HEK293 (cell line): Measurements from ENCODE around the gene KCNK1.

ENCODE experiments used
- CTCF ChIA-PET: fragments of 350-600 bp; formaldehyde crosslinking; extraction: SDS; loops from one replicate; lab custom pipeline; 2021; ENCODE audit warnings: antibody characterized with exemption; lab: Yijun Ruan, JAX
- POLR2A ChIA-PET: fragments of 300-600 bp; formaldehyde crosslinking; extraction: SDS; loops from one replicate; lab custom pipeline; 2020; ENCODE audit warnings: antibody characterized with exemption, inconsistent platforms; lab: Yijun Ruan, JAX
- H3K27ac ChIP-seq: fragments of 200-500 bp; sonication (Bioruptor generic); 2 replicates; pipeline ENCODE4 v1.5.1; 2014; ENCODE audit warnings: low read depth, low read length, control low read depth, inconsistent platforms; ENCODE audit errors: extremely low read depth
- H3K36me3 ChIP-seq, 2 experiments: fragments of 200-500 bp in 1 of 2; sonication (Bioruptor generic) in 1 of 2; 1 replicate in 1 of 2; 2 replicates in 1 of 2; pipeline ENCODE4 v1.5.1; 2014 to 2017; ENCODE audit warnings: inconsistent platforms in 2 of 2, low read length in 2 of 2; ENCODE audit not compliant: control insufficient read depth in 2 of 2, insufficient read depth in 1 of 2
- H3K4me1 ChIP-seq: fragments of 200-500 bp; sonication (Bioruptor generic); 2 replicates; pipeline ENCODE4 v1.5.1; 2014; ENCODE audit warnings: mild to moderate bottlenecking, low read length, inconsistent platforms; ENCODE audit not compliant: control insufficient read depth, insufficient read depth
- H3K4me3 ChIP-seq: 2 replicates; pipeline ENCODE4 v1.5.1; 2011; ENCODE audit warnings: low read depth, mild to moderate bottlenecking, control low read depth, low read length, moderate library complexity
- H3K9me3 ChIP-seq: fragments of 200-500 bp; sonication (Bioruptor generic); 2 replicates; pipeline ENCODE4 v1.5.1; 2014; ENCODE audit warnings: low read depth, low read length, inconsistent platforms; ENCODE audit not compliant: control insufficient read depth, insufficient read depth
- HOXD13 ChIP-seq: sonication (generic); formaldehyde crosslinking; IDR thresholded peaks from 2 replicates; pipeline ENCODE4 v1.8.0; 2022; ENCODE audit warnings: missing genetic modification reagents, borderline replicate concordance
- MZF1 ChIP-seq: fragments of 450-650 bp; formaldehyde crosslinking; IDR thresholded peaks from 2 replicates; pipeline ENCODE4 v1.5.1; 2017; ENCODE audit warnings: missing biosample characterization, missing genetic modification characterization, borderline replicate concordance
- PATZ1 ChIP-seq: fragments of 450-650 bp; formaldehyde crosslinking; IDR thresholded peaks from 2 replicates; pipeline ENCODE4 v1.5.1; 2016; ENCODE audit warnings: missing biosample characterization, missing genetic modification characterization
- PRDM10 ChIP-seq: fragments of 450-650 bp; formaldehyde crosslinking; IDR thresholded peaks from 2 replicates; pipeline ENCODE4 v1.5.1; 2016; ENCODE audit warnings: missing biosample characterization, missing genetic modification characterization
- PRDM2 ChIP-seq: fragments of 450-650 bp; formaldehyde crosslinking; IDR thresholded peaks from 2 replicates; pipeline ENCODE4 v1.5.1; 2016; ENCODE audit warnings: missing biosample characterization, missing genetic modification characterization, borderline replicate concordance
- YY1 ChIP-seq: fragments of 450-650 bp; formaldehyde crosslinking; IDR thresholded peaks from 2 replicates; pipeline ENCODE4 v1.5.1; 2018; ENCODE audit warnings: missing biosample characterization, missing genetic modification characterization
- ZBTB8A ChIP-seq: fragments of 450-650 bp; formaldehyde crosslinking; IDR thresholded peaks from 2 replicates; pipeline ENCODE4 v1.5.1; 2016; ENCODE audit warnings: missing biosample characterization, missing genetic modification characterization
- ZNF24 ChIP-seq: fragments of 450-650 bp; formaldehyde crosslinking; IDR thresholded peaks from 2 replicates; pipeline ENCODE4 v1.5.1; 2016; ENCODE audit warnings: missing biosample characterization, missing genetic modification characterization
- ZNF274 ChIP-seq, 2 experiments: fragments of 200-500 bp in 1 of 2; fragments of 450-650 bp in 1 of 2; sonication (Bioruptor generic) in 1 of 2; formaldehyde crosslinking in 1 of 2; IDR thresholded peaks; 2 replicates each; pipeline versions ENCODE4 v1.5.1 to v1.6.1; 2014 to 2016; ENCODE audit warnings: borderline replicate concordance in 1 of 2, inconsistent platforms in 1 of 2, low read length in 1 of 2, missing biosample characterization in 1 of 2, missing genetic modification characterization in 1 of 2
- ZNF280D ChIP-seq: fragments of 450-650 bp; formaldehyde crosslinking; IDR thresholded peaks from 2 replicates; pipeline ENCODE4 v1.5.1; 2016; ENCODE audit warnings: missing biosample characterization, missing genetic modification characterization
- ZNF366 ChIP-seq: fragments of 450-650 bp; formaldehyde crosslinking; conservative IDR thresholded peaks from 2 replicates; pipeline ENCODE4 v1.5.1; 2016; ENCODE audit warnings: missing biosample characterization, missing genetic modification characterization
- ZNF501 ChIP-seq: fragments of 450-650 bp; formaldehyde crosslinking; IDR thresholded peaks from 2 replicates; pipeline ENCODE4 v1.5.1; 2016; ENCODE audit warnings: missing biosample characterization, missing genetic modification characterization
- ZNF514 ChIP-seq: fragments of 450-650 bp; formaldehyde crosslinking; IDR thresholded peaks from 2 replicates; pipeline ENCODE4 v1.5.1; 2016; ENCODE audit warnings: missing biosample characterization, missing genetic modification characterization
- ZNF544 ChIP-seq: fragments of 450-650 bp; formaldehyde crosslinking; IDR thresholded peaks from 2 replicates; pipeline ENCODE4 v1.5.0; 2017; ENCODE audit warnings: missing biosample characterization, missing genetic modification characterization
- ZNF837 ChIP-seq: fragments of 450-650 bp; formaldehyde crosslinking; IDR thresholded peaks from 2 replicates; pipeline ENCODE4 v1.5.1; 2016; ENCODE audit warnings: missing biosample characterization, missing genetic modification characterization
- ZNF843 ChIP-seq: fragments of 450-650 bp; formaldehyde crosslinking; IDR thresholded peaks from 2 replicates; pipeline ENCODE4 v1.5.1; 2016; ENCODE audit warnings: missing biosample characterization, missing genetic modification characterization

Gene KCNK1

GRCh38 chr1:233584376-233584775 is 29.5 kb upstream of the KCNK1 start:
- ChIA-PET CTCF (interaction anchor here (1.5 kb wide), 1 partner anchor 41 kb away, joined by 3 read pairs; no protein-coding TSS in a partner anchor), POLR2A (no interaction called here)
- no peak overlapping the region for H3K27ac ChIP-seq
- no peaks in the 10 kb centered on the region for H3K4me1 ChIP-seq
- TF ChIP-seq MZF1 (no peak), PATZ1 (tag by site-specific recombination) (no peak), PRDM10 (tag by site-specific recombination) (no peak), ZNF501 (tag by site-specific recombination) (no peak), ZNF837 (tag by site-specific recombination) (no peak), ZNF280D (no peak), PRDM2 (tag by site-specific recombination) (no peak), YY1 (tag by site-specific recombination) (no peak), ZNF366 (tag by site-specific recombination) (no peak), ZBTB8A (tag by site-specific recombination) (no peak), ZNF514 (tag by site-specific recombination) (no peak), ZNF843 (tag by site-specific recombination) (no peak), HOXD13 (CRISPR knock-in tag) (no peak), ZNF274 (IDR thresholded peaks at IDR 0.05; ENCODE audit: low read length) (no peak), ZNF274 (tag by site-specific recombination; IDR thresholded peaks at IDR 0.05; ENCODE audit: borderline replicate concordance) (no peak), ZNF24 (tag by site-specific recombination) (no peak), ZNF544 (tag by site-specific recombination) (no peak)
- H3K9me3 ChIP-seq = no peaks in the 10 kb centered on the region
- no peaks in the 10 kb centered on the region for H3K36me3 ChIP-seq
- H3K4me3 ChIP-seq = no peak overlapping the region
